ENCODE results near the gene KDM2A.

GRCh38 chr11:67153971-67154370 lies 34.9 kb downstream of the KDM2A start:
- TF ChIP-seq POLR2A (IDR thresholded peaks at IDR 0.05; ENCODE audit: low read depth, low read length) (no peak), POLR2AphosphoS5 (IDR thresholded peaks at IDR 0.05; ENCODE audit: low read depth, low read length) (no peak)
